Central memory CD8-positive, alpha-beta T cell (primary cell): Measurements from ENCODE around the gene KRTAP5-2.

Source experiments
- ATAC-seq: fragments of 150-1000 bp; cut with Tn5 transposase; replicated peaks from 2 replicates; pipeline ENCODE4 v1.10.0; 2022; ENCODE audit warnings: mild to moderate bottlenecking, moderate FRiP score, moderate number of reproducible peaks; ENCODE audit not compliant: poor library complexity, severe bottlenecking; ENCODE audit errors: extremely low read depth
- DNase-seq, 2 donors: peaks; one replicate each; pipeline ENCODE4 v3.0.0; 2021; ENCODE audit warnings: low spot score in 2 of 2
- H3K27ac Mint-ChIP-seq: one replicate; pipeline ENCODE4 v1.8.0; 2022; ENCODE audit warnings: low read depth, mild to moderate bottlenecking, moderate library complexity, mixed read lengths
- H3K27me3 Mint-ChIP-seq: one replicate; pipeline ENCODE4 v1.8.0; 2022; ENCODE audit warnings: mixed read lengths
- H3K36me3 Mint-ChIP-seq: one replicate; pipeline ENCODE4 v1.8.0; 2022; ENCODE audit warnings: mild to moderate bottlenecking, moderate library complexity, mixed read lengths; ENCODE audit not compliant: insufficient read depth
- H3K4me1 Mint-ChIP-seq: one replicate; pipeline ENCODE4 v1.8.0; 2022; ENCODE audit warnings: mixed read lengths
- H3K4me3 Mint-ChIP-seq: one replicate; pipeline ENCODE4 v1.8.0; 2022; ENCODE audit warnings: mild to moderate bottlenecking, moderate library complexity, mixed read lengths
- H3K9me3 Mint-ChIP-seq: one replicate; pipeline ENCODE4 v1.8.0; 2022; ENCODE audit warnings: mixed read lengths

KRTAP5-2 gene

DNA sequence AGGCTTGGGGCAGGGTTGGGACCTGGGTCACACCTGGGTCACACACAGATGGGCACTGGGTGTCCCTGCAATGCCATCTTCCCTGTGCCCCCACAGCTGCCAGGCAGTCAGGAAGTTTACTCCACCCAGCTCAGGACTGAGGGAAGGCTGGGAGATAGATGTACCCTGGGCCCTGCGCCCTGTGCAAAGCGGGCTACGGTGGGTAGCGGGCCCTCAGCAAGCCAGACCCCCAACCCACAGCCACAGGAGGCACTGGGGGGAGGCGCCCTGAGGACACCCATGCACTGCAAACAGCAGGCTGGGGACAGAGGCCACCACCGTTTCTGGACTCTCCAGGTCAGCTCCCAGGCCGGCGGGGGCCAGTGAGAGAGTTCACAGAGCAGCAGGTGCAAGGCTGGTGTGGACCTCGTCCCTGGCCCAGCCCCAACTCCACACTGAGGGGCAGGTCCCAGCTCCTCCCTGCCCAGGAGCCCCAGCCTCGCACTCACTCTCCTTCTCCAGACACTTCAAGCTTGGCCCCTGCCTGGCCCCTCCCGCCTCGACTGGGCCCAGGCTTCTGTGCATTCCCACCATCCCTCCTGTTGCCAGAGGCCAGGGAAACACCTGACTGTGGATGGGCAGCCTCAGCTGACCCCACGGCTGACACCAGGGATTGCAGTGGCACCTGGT, 30.9 kb downstream of the KRTAP5-2 start:
- DNase-seq (no peak), ATAC-seq (no peak)
- Mint-ChIP-seq H3K27me3 (no peaks in the 10 kb centered on the region), H3K4me3 (peak overlapping the region; percentile 50), H3K9me3 (no peaks in the 10 kb centered on the region), H3K27ac (peak overlapping the region; percentile 92), H3K36me3 (peaks cover 64% of the 10 kb centered on the region), H3K4me1 (peaks cover 30% of the 10 kb centered on the region)

DNA sequence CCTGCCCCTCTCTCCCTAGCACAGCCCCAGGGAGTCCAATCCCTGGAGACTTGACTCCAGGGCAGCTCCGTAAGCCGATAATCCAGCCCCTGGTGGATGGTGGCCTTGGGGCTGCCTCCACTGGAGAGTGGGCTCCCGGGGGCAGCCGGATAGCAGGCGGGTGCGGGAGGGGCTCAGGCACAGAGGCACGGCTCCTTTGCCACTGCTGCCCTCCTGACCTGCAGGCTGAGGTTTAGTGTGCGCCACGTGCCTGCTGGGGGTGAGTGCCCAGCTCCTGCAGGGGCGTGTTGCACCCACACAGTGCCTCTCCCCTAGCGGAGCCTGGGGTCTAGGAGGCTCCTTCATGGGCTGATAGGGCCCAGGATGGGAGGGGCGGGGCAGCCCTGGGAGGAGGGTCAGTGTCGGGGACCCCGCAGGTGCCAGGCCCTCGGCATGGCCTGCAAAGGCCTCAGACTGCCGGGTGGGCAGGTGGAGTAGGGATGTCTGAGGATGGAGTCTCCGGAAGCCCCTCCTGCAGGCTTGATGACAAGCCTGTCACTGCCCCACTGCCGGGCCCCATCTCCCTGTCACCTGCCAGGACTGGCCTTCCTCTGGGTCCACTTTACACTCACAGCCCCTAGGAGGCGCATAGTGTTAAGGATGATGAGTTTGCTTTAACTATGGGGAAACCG, 31.6 kb downstream of the KRTAP5-2 start:
- DNase-seq, result no peak
- H3K27me3 Mint-ChIP-seq, result no peaks in the 10 kb centered on the region
- peak overlapping the region; percentile 92 for H3K27ac Mint-ChIP-seq
- no peak for ATAC-seq
- no peaks in the 10 kb centered on the region for H3K9me3 Mint-ChIP-seq
- peaks cover 68% of the 10 kb centered on the region for H3K36me3 Mint-ChIP-seq
- H3K4me1 Mint-ChIP-seq, result peaks cover 30% of the 10 kb centered on the region
- peak overlapping the region; percentile 50 for H3K4me3 Mint-ChIP-seq

DNA sequence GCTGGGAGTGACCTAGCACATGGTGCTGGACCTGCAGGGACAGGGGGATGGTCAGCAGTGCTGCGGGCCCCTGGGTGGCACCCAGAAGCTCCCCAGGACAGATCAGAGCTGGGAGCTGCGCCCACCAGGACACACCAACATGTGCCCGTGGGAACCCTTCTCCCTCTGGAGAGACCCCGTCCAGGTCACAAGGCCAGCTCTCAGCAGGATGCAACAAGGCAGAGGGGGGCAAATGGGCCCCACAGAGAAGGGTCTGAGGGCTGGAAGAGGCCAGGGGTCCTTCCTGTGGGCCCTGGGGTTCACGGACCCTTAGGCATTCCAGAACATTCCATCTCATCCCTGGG, 32.2 kb downstream of the KRTAP5-2 start:
- ATAC-seq (no peak), DNase-seq (no peak)
- Mint-ChIP-seq H3K4me1 (peaks cover 30% of the 10 kb centered on the region), H3K9me3 (no peaks in the 10 kb centered on the region), H3K27me3 (no peaks in the 10 kb centered on the region), H3K36me3 (peaks cover 67% of the 10 kb centered on the region), H3K4me3 (peak overlapping the region; percentile 50), H3K27ac (peak overlapping the region; percentile 92)

DNA sequence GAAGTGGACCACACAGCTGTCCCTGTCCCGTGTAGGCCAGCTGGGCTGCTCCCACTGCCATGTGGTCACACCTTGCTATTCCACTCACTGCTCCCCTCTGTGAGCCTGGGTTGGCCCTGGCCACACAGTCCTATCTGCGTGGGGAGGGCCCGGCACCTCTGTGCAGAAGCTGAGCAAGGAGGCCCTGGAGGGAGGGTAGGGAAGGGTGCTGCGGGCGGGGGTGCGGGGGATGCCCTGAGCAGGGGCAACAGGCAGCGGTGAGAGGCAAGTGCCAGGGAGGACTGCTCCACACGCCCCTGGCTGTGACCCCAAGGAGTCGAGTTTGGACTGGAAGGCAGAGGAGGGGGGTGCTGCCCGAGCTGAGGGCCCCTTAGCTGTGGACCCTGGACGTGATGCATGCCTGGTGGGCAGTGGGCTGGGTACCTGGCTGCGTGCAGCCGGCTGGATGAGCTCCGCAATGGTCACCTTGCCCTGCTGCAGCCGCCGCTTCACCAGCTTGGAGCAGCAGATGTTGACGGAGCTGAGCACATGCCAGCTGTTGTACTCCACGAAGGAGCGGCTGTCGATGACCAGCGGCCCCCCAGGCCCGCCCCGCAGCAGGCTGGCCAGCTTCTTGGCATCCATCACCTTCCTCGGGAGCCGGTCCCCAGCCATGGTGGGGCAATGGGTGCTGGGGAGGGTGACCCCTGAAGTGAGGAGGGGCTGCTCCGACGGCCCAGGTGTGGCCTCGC, 32.8 kb downstream of the KRTAP5-2 start:
- H3K9me3 Mint-ChIP-seq, result no peaks in the 10 kb centered on the region
- H3K27me3 Mint-ChIP-seq, result no peaks in the 10 kb centered on the region
- DNase-seq (no peak), ATAC-seq (no peak)
- H3K36me3 Mint-ChIP-seq, result peaks cover 66% of the 10 kb centered on the region
- peak overlapping the region; percentile 92 for H3K27ac Mint-ChIP-seq
- no peak overlapping the region for H3K4me3 Mint-ChIP-seq
- H3K4me1 Mint-ChIP-seq, result peaks cover 30% of the 10 kb centered on the region

DNA sequence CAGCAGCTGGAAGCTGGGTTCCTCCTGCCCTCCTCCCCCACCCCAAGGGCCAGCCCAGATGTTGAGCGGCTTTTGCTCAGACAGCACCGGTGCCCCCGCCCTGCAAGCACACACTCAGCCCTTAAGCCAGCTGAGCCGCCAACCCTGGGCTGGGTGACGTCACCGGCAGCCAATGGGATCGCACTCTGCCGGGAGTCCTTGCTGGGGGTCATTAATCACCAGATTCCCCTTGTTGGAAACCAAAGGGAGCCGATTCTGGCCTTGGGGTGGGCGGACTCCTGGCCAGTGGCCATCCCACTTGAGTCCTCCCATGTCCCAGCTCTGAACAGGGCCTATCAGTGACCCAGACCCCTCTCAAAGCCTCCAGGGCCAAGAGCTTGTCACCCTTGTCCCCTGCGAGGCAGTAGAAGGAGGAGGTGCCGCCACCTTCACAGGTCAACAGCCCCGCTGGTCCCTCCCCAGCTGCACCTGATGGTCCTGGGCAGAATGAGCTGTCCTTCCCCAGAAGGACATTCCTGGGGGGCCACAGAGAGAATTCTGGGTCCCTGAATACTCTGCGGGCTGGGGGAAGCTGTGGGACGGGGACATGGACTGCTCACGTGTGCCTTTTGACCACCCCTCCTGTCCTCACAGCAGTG, 33.4 kb downstream of the KRTAP5-2 start:
- Mint-ChIP-seq H3K36me3 (peaks cover 70% of the 10 kb centered on the region), H3K27ac (peak overlapping the region; percentile 92), H3K4me1 (peaks cover 28% of the 10 kb centered on the region), H3K27me3 (no peaks in the 10 kb centered on the region), H3K4me3 (no peak overlapping the region), H3K9me3 (no peaks in the 10 kb centered on the region)
- no peak for ATAC-seq
- no peak for DNase-seq

DNA sequence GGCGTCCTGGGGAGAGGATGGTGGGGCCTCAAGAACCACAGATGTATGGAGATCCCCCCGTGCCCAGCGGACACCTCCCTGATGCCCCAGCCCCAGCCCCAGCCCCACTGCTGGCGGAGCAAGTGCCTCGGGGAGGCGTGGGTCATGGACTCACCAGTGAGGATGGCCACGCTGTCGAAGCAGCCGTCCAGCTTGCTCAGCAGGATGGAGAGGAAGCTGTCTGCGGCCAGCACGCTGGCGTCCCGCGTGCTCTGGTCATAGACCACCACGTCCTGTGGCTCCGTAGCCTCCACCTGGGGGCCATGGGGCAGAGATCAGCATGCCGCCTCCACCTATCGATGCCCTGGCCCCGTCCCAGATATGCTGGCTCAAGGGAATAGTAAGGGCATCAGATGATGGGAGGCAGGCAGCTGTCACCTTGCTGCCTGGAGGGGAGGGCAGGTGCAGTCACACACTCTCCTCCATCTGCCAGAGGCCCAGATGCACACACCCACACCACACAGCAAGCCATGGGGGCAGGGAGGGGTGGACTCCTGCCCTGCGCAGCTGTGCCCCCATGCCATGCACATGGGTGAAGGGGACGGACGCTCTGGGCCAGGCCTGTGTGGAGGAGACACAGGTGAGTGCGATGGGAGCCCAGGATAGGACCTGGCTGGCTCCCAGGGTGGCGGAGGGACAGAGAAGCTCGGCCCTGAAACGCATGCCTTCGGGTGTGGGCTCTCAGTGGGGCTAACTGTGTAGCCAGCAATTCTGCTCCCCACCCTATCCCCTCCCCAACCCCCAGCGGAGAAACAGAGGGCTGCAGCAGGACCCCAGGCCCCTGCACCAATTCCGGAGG, 34.2 kb downstream of the KRTAP5-2 start:
- Mint-ChIP-seq H3K36me3 (peaks cover 65% of the 10 kb centered on the region), H3K4me1 (peaks cover 21% of the 10 kb centered on the region), H3K4me3 (no peak overlapping the region), H3K9me3 (no peaks in the 10 kb centered on the region), H3K27ac (peak overlapping the region; percentile 38), H3K27me3 (no peaks in the 10 kb centered on the region)
- ATAC-seq, result no peak
- DNase-seq, result no peak

DNA sequence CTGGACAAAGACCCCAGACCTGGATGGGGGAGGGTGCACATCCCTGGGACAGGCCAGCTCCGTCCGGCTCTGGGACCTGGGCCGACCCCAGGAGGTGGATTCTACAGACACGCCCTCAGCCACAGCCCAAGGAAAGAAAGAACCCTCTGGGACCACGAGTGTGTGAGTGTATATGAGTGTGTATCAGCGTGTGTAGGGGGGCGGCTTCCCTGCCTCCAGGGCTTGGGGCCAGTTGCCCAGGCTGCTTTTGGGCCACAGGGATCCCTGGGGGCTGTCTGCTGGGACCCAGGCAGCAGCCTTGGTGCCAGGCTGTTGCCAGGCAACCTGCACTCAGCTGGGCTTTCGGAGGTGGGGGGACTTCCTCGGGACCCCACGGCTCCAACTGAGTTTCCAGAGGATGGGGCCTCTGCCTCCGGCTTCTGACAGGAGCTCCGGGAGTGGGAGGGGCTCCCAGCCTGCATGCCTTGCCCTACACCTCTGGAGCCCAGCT, 34.9 kb downstream of the KRTAP5-2 start:
- H3K4me3 Mint-ChIP-seq, result no peak overlapping the region
- H3K9me3 Mint-ChIP-seq, result no peaks in the 10 kb centered on the region
- no peaks in the 10 kb centered on the region for H3K27me3 Mint-ChIP-seq
- H3K4me1 Mint-ChIP-seq, result peaks cover 14% of the 10 kb centered on the region
- ATAC-seq (no peak), DNase-seq (no peak)
- peaks cover 61% of the 10 kb centered on the region for H3K36me3 Mint-ChIP-seq
- peak overlapping the region; percentile 38 for H3K27ac Mint-ChIP-seq

DNA sequence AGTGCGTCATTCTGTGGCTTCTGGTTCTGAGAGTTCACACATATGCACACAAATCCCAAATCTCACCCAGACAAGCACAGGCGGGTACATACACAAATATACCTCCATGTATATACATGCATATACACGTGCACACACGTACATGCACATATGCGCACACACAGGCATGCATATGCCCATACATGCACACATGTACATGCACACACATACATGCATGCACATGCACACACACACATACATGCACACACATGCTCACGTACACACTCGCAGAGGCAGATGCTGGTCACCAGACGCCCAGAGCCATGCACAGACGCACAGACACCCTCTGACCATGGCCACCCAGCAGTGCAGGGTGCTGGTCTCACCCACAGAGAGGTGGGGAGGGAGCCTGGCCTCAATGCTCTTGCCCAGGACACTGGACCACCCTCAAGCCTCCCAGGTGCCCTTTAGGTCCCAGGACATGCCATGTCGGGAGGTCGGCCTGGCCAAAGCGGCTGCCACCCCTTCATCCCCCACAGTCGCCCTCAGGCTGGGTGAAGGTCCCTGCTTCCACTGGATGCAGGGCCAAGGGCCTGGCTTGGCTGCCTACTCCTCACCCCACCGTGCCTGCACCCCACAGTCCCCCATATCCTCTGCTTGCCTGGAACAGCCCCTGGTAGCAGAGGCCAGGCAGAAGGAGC, 35.5 kb downstream of the KRTAP5-2 start:
- Mint-ChIP-seq H3K4me3 (no peak overlapping the region), H3K4me1 (peaks cover 8% of the 10 kb centered on the region), H3K9me3 (no peaks in the 10 kb centered on the region), H3K36me3 (peaks cover 64% of the 10 kb centered on the region), H3K27ac (peak overlapping the region; percentile 38), H3K27me3 (no peaks in the 10 kb centered on the region)
- ATAC-seq (no peak), DNase-seq (no peak)

DNA sequence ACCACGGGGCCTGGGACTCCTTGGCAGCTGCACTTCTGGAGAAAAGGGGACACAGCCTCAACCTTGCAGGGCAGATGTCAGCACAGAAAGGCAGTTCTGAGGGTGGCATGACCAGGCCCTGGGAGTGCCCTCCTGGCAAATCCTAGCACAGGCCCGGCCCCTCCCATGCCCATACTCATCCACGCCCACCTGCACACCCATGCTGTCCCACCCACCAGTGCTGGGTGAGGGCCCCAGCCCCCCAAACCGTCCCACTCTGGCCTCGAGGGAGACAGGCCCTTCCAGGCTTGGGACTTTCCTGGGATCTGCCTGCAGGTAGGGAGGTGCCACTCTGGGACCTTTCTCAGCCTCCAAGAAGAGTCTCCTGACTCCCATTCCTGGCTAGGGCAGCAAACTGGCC, 36.1 kb downstream of the KRTAP5-2 start:
- no peak for ATAC-seq

DNA sequence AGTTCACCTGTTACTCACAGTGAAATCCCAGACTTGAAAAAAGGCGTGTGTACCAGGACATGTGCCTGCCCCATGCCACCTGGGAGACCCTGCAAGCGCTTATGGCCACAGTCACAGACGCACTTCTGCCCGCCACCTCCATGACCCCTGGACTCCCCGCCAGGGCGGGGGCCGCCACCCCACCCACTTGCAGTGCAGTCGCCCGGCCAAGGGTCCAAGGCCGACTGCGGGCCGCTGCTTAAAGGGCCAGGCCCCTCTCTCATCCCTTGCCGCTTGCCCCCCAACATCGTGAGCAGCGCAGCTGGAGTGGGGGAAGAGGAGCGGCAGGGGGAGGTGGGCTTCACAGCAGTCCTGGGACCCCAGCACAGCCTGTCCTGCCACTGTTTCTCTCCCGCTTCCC, 36.8 kb downstream of the KRTAP5-2 start:
- Mint-ChIP-seq H3K4me3 (no peak overlapping the region), H3K36me3 (peaks cover 57% of the 10 kb centered on the region), H3K27me3 (no peaks in the 10 kb centered on the region), H3K27ac (no peak overlapping the region), H3K4me1 (no peaks in the 10 kb centered on the region), H3K9me3 (no peaks in the 10 kb centered on the region)
- no peak for ATAC-seq
- no peak for DNase-seq

More for the DNA sequence above, 36.1 kb downstream of the KRTAP5-2 start:
- DNase-seq, result no peak
- Mint-ChIP-seq H3K4me3 (no peak overlapping the region), H3K27me3 (no peaks in the 10 kb centered on the region), H3K36me3 (peaks cover 63% of the 10 kb centered on the region), H3K27ac (no peak overlapping the region), H3K4me1 (peaks cover 2% of the 10 kb centered on the region), H3K9me3 (no peaks in the 10 kb centered on the region)

DNA sequence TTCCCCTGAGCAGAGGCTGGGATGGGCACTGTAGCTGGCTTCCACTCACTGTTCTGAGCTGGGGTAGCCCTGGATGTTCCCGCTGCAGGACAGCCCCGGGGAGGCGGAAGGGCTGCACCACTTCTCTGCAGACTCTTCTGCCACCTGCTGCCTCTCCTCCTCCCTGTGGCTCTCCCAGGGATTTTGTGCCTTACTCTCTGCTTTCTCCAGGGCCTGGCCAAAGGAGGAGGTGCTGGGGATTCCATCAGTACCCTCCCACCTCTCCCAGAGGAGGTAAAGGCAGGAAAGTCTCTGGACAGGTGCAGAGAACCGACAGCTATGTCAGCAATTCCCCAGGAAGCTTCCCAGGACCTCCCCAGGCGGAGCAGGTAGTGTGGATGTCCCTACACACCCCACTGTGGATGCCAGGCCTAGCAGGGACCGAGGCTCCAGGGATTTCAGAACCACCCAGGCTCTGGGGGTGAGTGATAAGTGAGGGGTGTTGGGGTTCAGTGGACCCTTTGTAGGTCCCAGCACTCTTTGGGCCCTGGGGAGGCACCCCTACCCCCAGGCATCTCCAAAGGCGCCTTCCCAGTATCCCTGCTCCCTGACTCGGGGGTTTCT, 37.3 kb downstream of the KRTAP5-2 start:
- H3K9me3 Mint-ChIP-seq, result no peaks in the 10 kb centered on the region
- H3K4me3 Mint-ChIP-seq, result peak overlapping the region; percentile 23
- H3K27ac Mint-ChIP-seq, result no peak overlapping the region
- H3K27me3 Mint-ChIP-seq, result no peaks in the 10 kb centered on the region
- H3K4me1 Mint-ChIP-seq, result no peaks in the 10 kb centered on the region
- ATAC-seq, result no peak
- DNase-seq, result no peak
- H3K36me3 Mint-ChIP-seq, result peaks cover 56% of the 10 kb centered on the region
